GM12875 (cell line): ENCODE measurements around the gene SEC23A.
A peak's percentile ranks its signal among the peaks of the same experiment; 100 is the strongest.
"Not testable (repeated sequence)": the region's sequence is repeated elsewhere in the genome, so short reads cannot be mapped to it uniquely, and the experiment has no call there.

Experiments used
- H3K4me3 ChIP-seq: one replicate; pipeline ENCODE4 v1.5.1; 2011; ENCODE audit warnings: low read depth, low read length, control low read depth
- CTCF ChIP-seq: IDR thresholded peaks from 2 replicates; pipeline ENCODE4 v1.5.1; 2011; ENCODE audit warnings: low read depth, mild to moderate bottlenecking, control low read depth, inconsistent platforms, low read length, moderate library complexity, borderline replicate concordance; ENCODE audit not compliant: insufficient read depth

SEC23A gene

GRCh38 chr14:39102265-39102968 is 618 bp downstream of the SEC23A start:
- TF ChIP-seq CTCF, result no peak
- peak overlapping the region; percentile 61 for H3K4me3 ChIP-seq

DNA sequence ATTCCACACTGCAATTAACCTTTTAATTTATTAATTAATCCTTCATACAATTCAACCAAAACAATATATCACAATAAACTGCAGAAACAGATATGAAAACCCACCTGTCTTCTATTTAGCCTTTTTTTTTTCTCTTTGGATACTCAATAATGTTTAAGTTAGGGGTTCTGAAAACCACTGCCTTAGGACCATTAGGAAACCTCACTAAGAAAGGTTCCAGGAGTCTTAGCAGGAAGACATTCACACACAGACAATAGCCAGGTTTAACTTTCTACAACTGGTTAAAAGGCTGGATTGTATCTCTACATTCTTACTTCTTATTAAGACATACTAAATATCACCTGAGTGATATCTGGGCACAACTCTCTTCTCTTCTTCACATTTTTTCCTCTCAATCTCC is 3.3 kb downstream of the SEC23A start:
- TF ChIP-seq CTCF, result no peak
- no peak overlapping the region for H3K4me3 ChIP-seq

DNA sequence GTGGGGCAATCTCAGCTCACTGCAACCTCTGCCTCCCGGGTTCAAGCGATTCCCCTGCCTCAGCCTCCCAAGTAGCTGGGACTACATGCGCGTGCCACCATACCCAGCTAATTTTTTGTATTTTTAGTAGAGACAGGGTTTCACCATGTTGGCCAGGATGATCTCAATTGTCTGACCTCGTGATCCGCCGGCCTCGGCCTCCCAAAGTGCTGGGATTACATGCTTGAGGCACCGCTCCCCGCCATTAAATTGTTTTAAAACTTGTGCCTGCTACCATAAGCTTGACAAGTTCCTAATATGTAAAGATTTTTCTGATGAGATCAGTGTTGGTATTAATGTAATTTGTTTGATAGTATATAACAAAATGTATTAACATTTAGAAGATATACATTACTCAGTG is 3.8 kb downstream of the SEC23A start:
- H3K4me3 ChIP-seq, result not testable (repeated sequence)

GRCh38 chr14:39097159-39097558 is 5.9 kb downstream of the SEC23A start:
- no peak for TF ChIP-seq CTCF

DNA sequence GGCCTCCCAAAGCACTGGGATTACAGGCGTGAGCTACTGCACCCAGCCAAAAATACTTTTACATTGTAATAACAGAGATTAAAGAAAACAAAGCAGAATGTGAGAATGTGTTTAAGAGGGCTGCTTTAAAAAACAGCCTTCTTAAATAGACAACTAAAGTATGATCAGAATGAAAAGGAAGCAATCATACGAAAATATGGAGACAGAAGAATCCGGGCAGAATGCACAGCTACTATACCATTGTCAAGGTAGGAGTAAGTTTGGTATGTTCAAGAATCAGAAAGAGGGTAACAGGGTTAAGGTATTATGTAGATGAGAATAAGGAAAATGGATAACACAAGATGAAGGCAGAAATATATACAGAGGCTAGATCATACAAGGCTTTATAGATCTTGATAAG is 8.5 kb downstream of the SEC23A start:
- no peak for TF ChIP-seq CTCF
- no peak overlapping the region for H3K4me3 ChIP-seq

More at GRCh38 chr14:39097159-39097558, 5.9 kb downstream of the SEC23A start:
- no peak overlapping the region for H3K4me3 ChIP-seq

GRCh38 chr14:39091716-39092115 is 11.3 kb downstream of the SEC23A start:
- H3K4me3 ChIP-seq, result no peak overlapping the region
- TF ChIP-seq CTCF, result no peak

GRCh38 chr14:39090548-39091111 is 12.4 kb downstream of the SEC23A start:
- H3K4me3 ChIP-seq, result no peak overlapping the region
- no peak for TF ChIP-seq CTCF
